SK-N-MC (cell line): ENCODE data around the gene SIRT7.
"Not testable (repeated sequence)": the region's sequence is repeated elsewhere in the genome, so short reads cannot be mapped to it uniquely, and the experiment has no call there.

Source experiments
- DNase-seq: peaks from one replicate; pipeline ENCODE4 v3.0.0-alpha.2; 2011; ENCODE audit warnings: low read depth, low spot score
- H3K27ac ChIP-seq: fragments of 200-600 bp; sonication (generic); 2 replicates; pipeline ENCODE4 v1.5.1; 2016; ENCODE audit warnings: mixed run types
- H3K36me3 ChIP-seq: fragments of 200-600 bp; sonication (generic); 2 replicates; pipeline ENCODE4 v1.6.1; 2017; ENCODE audit warnings: antibody characterized with exemption, low read length, mixed read lengths; ENCODE audit not compliant: insufficient read depth
- H3K4me3 ChIP-seq: fragments of 200-600 bp; sonication (generic); 2 replicates; pipeline ENCODE4 v1.5.1; 2016
- H3K9ac ChIP-seq: fragments of 200-600 bp; sonication (generic); 2 replicates; pipeline ENCODE4 v1.8.0; 2017; ENCODE audit warnings: mixed run types, mixed read lengths; ENCODE audit not compliant: insufficient read length
- H3K9me3 ChIP-seq: fragments of 200-600 bp; sonication (generic); 2 replicates; pipeline ENCODE4 v1.6.1; 2017; ENCODE audit warnings: low read depth, mild to moderate bottlenecking, antibody characterized with exemption, low read length, moderate library complexity, mixed read lengths
- EZH2 ChIP-seq: fragments of 200-600 bp; sonication (generic); IDR thresholded peaks from one replicate; pipeline ENCODE4 v1.6.1; 2017; ENCODE audit warnings: antibody characterized with exemption
- FOXP2 ChIP-seq: optimal IDR thresholded peaks from 2 replicates; pipeline ENCODE3; 2011; ENCODE audit warnings: mild to moderate bottlenecking, moderate library complexity; ENCODE audit not compliant: insufficient read depth; ENCODE audit errors: extremely low read length, control extremely low read depth
- POLR2AphosphoS5 ChIP-seq: IDR thresholded peaks from 2 replicates; pipeline ENCODE4 v1.6.1; 2012; ENCODE audit warnings: mild to moderate bottlenecking, low read depth, low read length, borderline replicate concordance

SIRT7 gene

DNA sequence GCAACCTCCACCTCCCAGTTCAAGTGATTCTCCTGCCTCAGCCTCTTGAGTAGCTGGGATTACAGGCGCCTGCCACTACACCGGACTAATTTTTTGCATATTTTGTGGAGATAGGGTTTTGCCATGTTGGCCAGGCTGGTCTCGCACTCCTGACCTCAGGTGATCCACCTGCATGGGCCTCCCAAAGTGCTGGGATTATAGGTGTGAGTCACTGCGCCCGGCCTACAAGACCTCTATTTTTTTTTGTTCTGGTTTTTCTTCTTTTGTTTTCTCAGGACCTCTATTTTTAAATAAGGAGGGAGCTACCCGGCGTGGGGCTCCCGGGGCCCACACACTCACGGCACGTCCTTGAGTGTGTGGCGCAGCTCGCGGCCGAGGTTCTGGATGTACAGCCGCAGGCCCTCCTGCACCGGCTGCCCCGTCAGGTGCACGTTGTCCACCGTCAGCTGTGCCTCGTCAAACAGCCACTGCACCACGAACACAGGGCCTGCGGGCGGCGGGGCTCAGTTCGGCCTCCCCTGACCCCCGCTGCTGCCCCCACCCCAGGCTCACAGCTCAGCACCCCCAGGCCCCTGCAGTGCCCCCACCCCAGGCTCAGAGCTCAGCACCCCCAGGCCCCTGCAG, 37.2 kb upstream of the SIRT7 start:
- no peak overlapping the region for H3K4me3 ChIP-seq
- H3K27ac ChIP-seq: no peak overlapping the region
- DNase-seq: no peak
- no peaks in the 10 kb centered on the region for H3K9me3 ChIP-seq
- H3K36me3 ChIP-seq: no peaks in the 10 kb centered on the region
- no peak overlapping the region for H3K9ac ChIP-seq
- TF ChIP-seq EZH2 (no peak), FOXP2 (no peak), POLR2AphosphoS5 (no peak)

GRCh38 chr17:81954131-81955057, 36.4 kb upstream of the SIRT7 start:
- TF ChIP-seq POLR2AphosphoS5: no peak
- TF ChIP-seq EZH2: no peak
- TF ChIP-seq FOXP2: no peak

GRCh38 chr17:81953443-81953842, 35.5 kb upstream of the SIRT7 start:
- H3K36me3 ChIP-seq, H3K4me3 ChIP-seq, H3K9ac ChIP-seq, H3K9me3 ChIP-seq, H3K27ac ChIP-seq, DNase-seq: not testable (repeated sequence)

More at GRCh38 chr17:81954131-81955057, 36.4 kb upstream of the SIRT7 start:
- no peaks in the 10 kb centered on the region for H3K9me3 ChIP-seq
- H3K27ac ChIP-seq: no peak overlapping the region
- H3K9ac ChIP-seq: no peak overlapping the region
- DNase-seq: no peak
- no peaks in the 10 kb centered on the region for H3K36me3 ChIP-seq
- no peak overlapping the region for H3K4me3 ChIP-seq

- Histone ChIP-seq H3K4me3 (no peak overlapping the region), H3K9me3 (no peaks in the 10 kb centered on the region), H3K9ac (no peak overlapping the region), H3K36me3 (no peaks in the 10 kb centered on the region), H3K27ac (no peak overlapping the region)
- TF ChIP-seq EZH2 (no peak), POLR2AphosphoS5 (no peak), FOXP2 (no peak)
- DNase-seq: no peak
Observed at GRCh38 chr17:81952792-81953228, 34.8 kb upstream of the SIRT7 start.

DNA sequence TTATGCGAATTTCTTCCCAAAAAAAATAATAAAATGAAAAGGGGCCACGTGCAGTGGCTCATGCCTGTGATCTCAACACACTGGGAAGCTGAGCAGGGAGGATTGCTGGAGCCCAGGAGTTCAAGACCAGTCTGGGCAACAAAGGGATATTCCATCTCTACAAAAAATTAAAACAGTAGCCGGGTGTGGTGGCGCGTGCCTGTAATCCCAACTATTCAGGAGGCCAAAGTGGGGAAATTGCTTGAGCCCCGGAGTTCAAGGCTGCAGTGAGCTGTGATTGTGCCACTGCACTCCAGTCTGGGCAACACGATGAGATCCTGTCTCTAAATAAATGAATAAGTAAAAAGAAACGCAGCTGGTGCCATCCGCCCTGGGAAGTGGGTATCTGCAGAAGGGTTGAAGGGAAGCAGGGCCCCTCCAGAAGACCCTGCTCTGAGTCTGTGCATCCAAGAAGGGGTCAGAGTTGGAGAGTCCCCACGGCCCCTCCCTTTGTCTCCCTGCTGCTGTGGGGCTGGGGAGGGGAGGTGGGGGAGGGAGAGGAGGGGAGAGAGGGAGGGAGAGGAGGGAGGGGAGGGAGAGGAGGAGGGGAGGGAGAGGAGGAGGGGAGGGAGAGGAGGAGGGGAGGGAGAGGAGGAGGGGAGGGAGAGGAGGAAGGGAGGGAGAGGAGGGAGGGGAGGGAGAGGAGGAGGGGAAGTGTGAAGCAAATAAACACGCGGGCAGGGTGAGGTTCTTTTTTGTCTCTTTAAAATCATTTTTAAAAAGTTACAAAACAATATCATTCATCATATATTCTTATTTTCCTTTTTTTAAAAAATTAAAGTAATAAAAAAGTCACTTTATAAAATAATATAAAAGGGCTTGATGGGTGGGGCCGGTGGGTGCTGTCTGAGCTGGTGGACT, 34.1 kb upstream of the SIRT7 start:
- no peak overlapping the region for H3K9ac ChIP-seq
- no peak overlapping the region for H3K27ac ChIP-seq
- no peaks in the 10 kb centered on the region for H3K36me3 ChIP-seq
- no peak for DNase-seq
- H3K4me3 ChIP-seq: no peak overlapping the region
- no peaks in the 10 kb centered on the region for H3K9me3 ChIP-seq
- TF ChIP-seq EZH2 (no peak), FOXP2 (no peak), POLR2AphosphoS5 (no peak)

DNA sequence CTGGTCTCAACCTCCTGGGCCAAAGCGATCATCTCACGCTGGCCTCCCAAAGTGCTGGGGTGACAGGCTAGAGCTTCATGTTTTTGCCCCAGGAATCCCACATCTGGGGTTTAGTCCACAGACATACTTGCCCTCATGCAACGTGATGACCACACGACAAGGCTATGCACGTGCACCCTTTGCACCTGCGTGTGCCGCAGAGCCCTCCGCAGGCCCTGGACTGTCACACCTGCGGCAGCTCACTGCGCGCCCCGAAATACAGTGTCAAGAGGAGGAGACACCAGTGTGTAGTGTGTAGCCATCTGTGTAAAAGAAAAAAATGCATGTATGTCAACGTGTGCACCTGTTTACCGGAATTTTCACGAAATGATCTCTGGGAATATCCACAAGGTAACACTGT, 32.5 kb upstream of the SIRT7 start:
- no peaks in the 10 kb centered on the region for H3K36me3 ChIP-seq
- TF ChIP-seq EZH2 (no peak), FOXP2 (no peak), POLR2AphosphoS5 (no peak)

DNA sequence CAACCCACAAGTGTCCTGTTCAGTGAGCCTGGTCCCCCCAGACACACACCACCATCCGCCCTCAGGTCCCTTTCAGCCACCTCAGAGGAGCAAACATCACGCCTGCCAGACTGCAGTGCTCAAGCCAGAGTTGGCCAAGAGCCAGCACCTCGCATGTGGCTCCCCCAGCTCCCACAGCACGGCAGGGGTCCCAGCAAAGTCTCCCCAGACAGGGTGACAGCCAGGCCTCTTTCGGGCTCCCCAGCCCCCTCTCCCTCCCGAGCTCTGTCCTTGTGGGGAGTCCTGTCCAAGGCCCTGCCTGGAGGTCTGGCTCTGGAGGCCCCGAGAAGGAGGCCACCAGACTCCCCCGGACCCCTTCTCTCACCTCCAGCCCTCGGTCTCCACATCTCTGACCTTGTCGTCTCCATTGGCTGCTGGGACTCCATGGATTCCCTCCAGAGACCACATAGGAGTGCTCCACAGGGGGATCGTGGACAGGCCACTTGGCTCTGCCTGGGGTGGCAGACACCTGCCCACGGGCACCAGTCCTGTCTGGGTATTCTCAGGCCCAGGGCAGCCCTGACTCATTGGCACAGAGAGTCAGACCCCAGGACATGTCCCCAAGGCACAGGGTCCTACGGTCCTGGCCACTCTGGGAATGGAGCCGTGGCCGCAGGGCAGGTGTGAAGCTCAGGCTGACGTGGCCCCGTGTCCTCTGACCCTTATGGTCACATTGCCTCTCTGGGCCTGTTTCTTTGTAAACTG, 30.8 kb upstream of the SIRT7 start:
- Histone ChIP-seq H3K9ac (no peak overlapping the region), H3K36me3 (no peaks in the 10 kb centered on the region), H3K4me3 (no peak overlapping the region), H3K9me3 (no peaks in the 10 kb centered on the region), H3K27ac (no peak overlapping the region)
- DNase-seq: no peak
- TF ChIP-seq POLR2AphosphoS5 (no peak), EZH2 (no peak), FOXP2 (no peak)

More for the DNA sequence above, 32.5 kb upstream of the SIRT7 start:
- no peaks in the 10 kb centered on the region for H3K9me3 ChIP-seq
- H3K9ac ChIP-seq: no peak overlapping the region
- H3K27ac ChIP-seq: no peak overlapping the region
- H3K4me3 ChIP-seq: no peak overlapping the region
- no peak for DNase-seq
